Activated T-helper 1 cell treated with Interleukin-2 at 50 U/mL for 16 hours (primary cell): Measurements from ENCODE around the gene OR56B1.

Experiments used
- DNase-seq: peaks from one replicate; pipeline ENCODE4 v3.0.0-alpha.2; 2020; ENCODE audit warnings: low read depth

Gene OR56B1

DNA sequence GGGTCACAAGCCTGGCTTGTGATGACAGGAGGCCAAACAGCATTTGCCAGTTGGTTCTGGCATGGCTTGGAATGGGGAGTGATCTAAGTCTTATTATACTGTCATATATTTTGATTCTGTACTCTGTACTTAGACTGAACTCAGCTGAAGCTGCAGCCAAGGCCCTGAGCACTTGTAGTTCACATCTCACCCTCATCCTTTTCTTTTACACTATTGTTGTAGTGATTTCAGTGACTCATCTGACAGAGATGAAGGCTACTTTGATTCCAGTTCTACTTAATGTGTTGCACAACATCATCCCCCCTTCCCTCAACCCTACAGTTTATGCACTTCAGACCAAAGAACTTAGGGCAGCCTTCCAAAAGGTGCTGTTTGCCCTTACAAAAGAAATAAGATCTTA is 843 bp downstream of the OR56B1 start:
- DNase-seq = no peak

DNA sequence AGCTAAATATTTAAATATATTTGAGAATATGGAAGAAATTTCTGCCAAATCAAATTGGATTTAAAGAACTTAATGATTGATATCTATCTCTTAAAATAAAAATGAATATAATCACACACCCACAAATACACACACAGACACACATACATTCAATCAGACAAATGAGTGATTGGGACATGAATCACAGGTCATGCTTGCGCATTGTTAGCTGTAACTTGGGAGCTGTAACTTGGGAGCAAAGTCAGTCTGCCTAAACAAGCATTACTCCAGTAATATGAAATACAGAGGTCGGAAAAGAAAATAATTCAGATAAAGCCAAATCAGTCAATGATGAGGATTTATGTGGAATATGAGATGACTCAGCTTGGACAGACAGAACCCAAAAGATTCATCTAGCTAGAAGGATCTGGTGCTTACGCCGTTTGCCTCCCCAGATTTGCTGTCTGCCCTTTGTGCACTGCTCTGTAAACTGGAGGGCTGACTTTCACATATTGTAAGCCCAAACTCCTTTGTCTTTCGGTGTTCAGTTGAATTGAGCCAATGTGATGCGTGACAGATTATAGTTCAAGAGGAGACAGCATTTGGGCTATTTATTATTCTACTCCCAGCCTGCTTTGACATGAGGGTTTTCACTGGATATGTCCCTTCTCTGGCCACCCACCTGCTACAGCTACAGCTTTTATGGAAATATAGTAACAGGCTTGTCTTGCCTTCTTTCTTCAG is 1.6 kb downstream of the OR56B1 start:
- no peak for DNase-seq

DNA sequence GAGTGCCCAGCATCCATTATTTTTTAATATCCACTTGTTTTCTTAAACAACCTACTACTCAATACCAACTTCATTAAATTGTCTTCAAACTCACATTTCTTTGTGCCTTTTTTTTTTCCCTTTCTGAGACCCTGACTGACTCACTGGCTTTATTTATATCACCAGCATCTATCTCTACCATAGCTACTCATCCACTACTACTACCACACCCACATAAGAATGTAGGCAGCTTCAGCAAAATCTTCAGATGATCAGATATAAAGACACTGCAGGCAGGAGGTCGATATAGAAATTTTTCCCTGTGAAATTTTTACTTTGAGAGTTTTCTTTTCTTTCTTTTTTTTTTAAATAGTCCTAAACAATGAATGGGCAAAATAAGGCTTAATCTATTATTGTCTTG is 2.2 kb downstream of the OR56B1 start:
- DNase-seq = no peak

DNA sequence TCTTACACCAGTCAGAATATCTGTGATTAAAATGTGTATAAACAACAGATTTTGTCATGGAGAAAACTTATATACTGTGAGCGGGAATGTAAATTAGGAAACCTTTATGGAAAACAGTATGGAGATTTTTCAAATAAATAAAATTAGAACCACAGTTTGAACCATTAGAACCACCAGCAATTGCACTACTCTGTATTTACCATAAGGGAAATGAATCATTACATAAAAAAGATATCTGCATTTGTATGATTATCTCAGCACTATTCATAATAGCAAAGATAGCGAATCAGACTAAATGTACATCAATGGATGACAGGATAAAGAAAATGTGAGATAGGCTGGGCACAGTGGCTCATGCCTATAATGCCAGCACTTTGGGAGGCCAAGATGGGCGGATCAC is 10.4 kb downstream of the OR56B1 start:
- DNase-seq = no peak

DNA sequence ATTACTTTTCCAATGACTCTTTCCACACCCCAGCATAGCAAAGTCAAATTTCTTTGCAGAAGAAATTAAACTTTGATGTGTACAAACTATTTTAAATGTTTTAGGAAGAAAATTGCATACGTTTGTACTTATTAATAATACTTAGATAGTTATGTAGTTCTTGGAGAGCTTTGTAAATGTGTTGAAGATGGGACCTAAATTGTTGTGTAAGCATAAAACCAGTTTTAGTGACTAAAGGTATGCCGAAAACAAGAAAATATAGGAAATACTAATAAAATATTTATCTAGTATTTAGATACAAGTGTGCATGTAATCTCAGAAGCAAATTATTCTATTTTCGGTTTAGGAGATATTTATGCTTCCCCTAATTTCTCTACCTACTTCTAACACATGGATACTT is 13.6 kb downstream of the OR56B1 start:
- DNase-seq = no peak

DNA sequence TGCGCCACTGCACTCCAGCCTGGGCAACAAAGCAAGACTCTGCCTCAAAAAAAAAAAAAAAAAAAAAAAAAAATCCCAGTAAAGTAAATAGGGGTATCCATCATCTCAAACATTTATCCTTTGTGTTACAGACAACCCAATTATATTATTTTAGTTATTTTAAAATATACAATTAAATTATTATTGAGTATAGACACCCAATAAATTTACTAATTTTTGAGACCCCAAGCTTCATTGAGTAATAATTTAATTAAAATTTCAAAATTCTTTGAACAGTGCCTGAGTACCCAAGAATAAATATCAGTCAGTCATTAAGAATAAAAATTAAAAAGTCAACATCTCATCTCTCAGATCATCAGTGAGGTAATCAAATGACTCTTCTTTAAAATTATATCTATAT is 17.7 kb downstream of the OR56B1 start, which contains the start of gene OR52N4:
TSS of gene OR52N4 (plus strand) at position 301 of the 400 bp plus-strand sequence. CDS start 498 bp downstream, outside the sequence.
- no peak for DNase-seq

DNA sequence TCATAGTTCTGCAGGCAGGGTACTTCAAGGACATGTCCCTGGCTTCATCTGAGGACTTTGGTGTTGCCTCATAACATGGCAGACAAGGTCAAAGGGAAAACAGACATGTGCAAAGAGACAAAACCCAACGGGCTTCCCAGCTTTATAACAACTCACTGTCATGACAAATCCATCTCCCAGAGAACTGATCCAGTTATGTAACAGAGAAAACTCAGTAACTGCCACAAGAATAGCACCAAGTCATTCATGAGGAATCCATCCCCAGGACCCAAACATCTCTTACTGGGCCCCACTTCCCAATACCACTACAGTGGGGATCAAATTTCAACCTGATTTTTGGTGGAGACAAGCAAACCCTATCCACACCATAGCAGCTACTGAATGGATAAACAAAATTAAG is 30.8 kb downstream of the OR56B1 start:
- DNase-seq = no peak

DNA sequence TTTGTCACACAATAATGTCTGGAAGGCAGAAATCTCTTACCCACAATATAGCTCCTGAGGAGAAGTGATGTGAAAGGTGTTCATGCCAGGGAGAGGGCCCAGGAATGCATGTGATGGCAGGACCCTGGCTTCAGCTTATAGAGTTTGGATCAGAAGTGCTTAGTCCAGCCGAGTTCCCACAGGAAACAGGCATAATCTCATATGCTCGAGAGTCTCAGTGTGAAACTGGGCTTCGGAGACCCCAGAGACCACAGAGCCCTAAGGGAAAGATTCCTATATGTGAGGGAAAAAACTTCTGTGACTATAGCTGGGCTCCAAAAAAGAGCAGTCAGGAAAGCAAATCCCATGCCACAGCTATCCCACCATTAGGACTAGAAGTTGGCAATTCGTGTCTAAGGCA is 47.0 kb downstream of the OR56B1 start, which contains the start of gene OR52N5:
TSS of gene OR52N5 (minus strand) at position 101 of the 400 bp plus-strand sequence. CDS start 4,721 bp downstream, outside the sequence.
- DNase-seq = no peak
